Measurements from ENCODE around the gene CEMIP. TPM values are rescaled to one million over a fixed set of nuclear protein-coding genes. Genes with fewer than 3 reads are reported as not detected.

Gene CEMIP
- polyA plus RNA-seq, 1 of the 3 experiments (the other 2 are of a cell fraction) = 27.8 TPM

- Histone ChIP-seq H3K27ac (ENCODE audit: low read depth in 2 of 2, low read length in 1 of 2) (no peak overlapping the region), H3K4me1 (ENCODE audit: control insufficient read depth in 1 of 2, insufficient read depth in 2 of 2, low read depth in 1 of 2, low read length in 1 of 2) (peaks cover 0 to 3% of the 10 kb centered on the region in 2 experiments; a peak in 1 of 4 replicates), H3K79me2 (ENCODE audit: insufficient read depth) (no peaks in the 10 kb centered on the region), H3K9me3 (no peaks in the 10 kb centered on the region), H3K9ac (no peak overlapping the region), H3K9me2 (no peaks in the 10 kb centered on the region), H3K27me3 (ENCODE audit: insufficient read depth) (no peaks in the 10 kb centered on the region), H2AFZ (ENCODE audit: low read depth) (no peak overlapping the region), H3K4me2 (no peak overlapping the region), H3F3A (replicated peaks; ENCODE audit: insufficient read depth) (peaks cover 1% of the 10 kb centered on the region), H3K36me3 (replicated peaks in 1 of 2; ENCODE audit: control insufficient read depth in 1 of 2, insufficient read depth in 2 of 2, low read length in 1 of 2) (peaks cover 0 to 19% of the 10 kb centered on the region in 2 experiments), H4K20me1 (ENCODE audit: insufficient read depth) (no peaks in the 10 kb centered on the region), H3K4me3 (ENCODE audit: low read depth in 2 of 2, low read length in 1 of 2) (no peak overlapping the region)
- 96% methylated on average over 2 of the region's 2 CpGs for WGBS (ENCODE audit: low lambda C conversion rate)
- POLR2A ChIA-PET = no interaction called here
- CTCF ChIA-PET = no interaction called here
- no peak for DNase-seq
- TF ChIP-seq USF1 (IDR thresholded peaks at IDR 0.05; ENCODE audit: borderline replicate concordance, low read depth) (no peak), FOXJ3 (CRISPR knock-in tag; IDR thresholded peaks at IDR 0.05) (no peak), EZH2phosphoT487 (IDR thresholded peaks at IDR 0.05; ENCODE audit: borderline replicate concordance, low read depth) (no peak), TCF12 (IDR thresholded peaks at IDR 0.05) (no peak), POLR2AphosphoS5 (IDR thresholded peaks at IDR 0.05; ENCODE audit: low read depth, low read length) (no peak), ZBTB33 (IDR thresholded peaks at IDR 0.05; ENCODE audit: borderline replicate concordance, low read depth) (no peak), FOXM1 (IDR thresholded peaks at IDR 0.05; ENCODE audit: low read depth) (no peak), SMC3 (IDR thresholded peaks at IDR 0.05; ENCODE audit: low read depth, low read length) (no peak), RAD21 (IDR thresholded peaks at IDR 0.05; ENCODE audit: low read length) (no peak), USF2 (IDR thresholded peaks at IDR 0.05; ENCODE audit: borderline replicate concordance, low read depth, low read length) (no peak), GABPA (IDR thresholded peaks at IDR 0.05; ENCODE audit: low read depth) (no peak), RFX5 (IDR thresholded peaks at IDR 0.05; ENCODE audit: low read length) (no peak), TEAD4 (IDR thresholded peaks at IDR 0.05; ENCODE audit: borderline replicate concordance, insufficient read depth) (no peak), TAF1 (IDR thresholded peaks at IDR 0.05; ENCODE audit: borderline replicate concordance, low read depth, low read length) (no peak), YY1 (IDR thresholded peaks at IDR 0.05; ENCODE audit: low read depth) (no peak), RXRA (IDR thresholded peaks at IDR 0.05; ENCODE audit: borderline replicate concordance, low read depth) (no peak), RCOR1 (IDR thresholded peaks at IDR 0.05; ENCODE audit: low read length) (no peak), FOSL2 (IDR thresholded peaks at IDR 0.05; ENCODE audit: borderline replicate concordance, low read depth) (no peak), ELF1 (IDR thresholded peaks at IDR 0.05) (no peak), REST (IDR thresholded peaks at IDR 0.05; ENCODE audit: low read depth, low read length) (no peak)
Observed at GRCh38 chr15:80931191-80931590, 152.0 kb downstream of the CEMIP start.
